HG03565 (cell line): ENCODE measurements around the gene ARHGAP27.

Experiments used
- ATAC-seq: cut with Tn5 transposase; IDR thresholded peaks from one replicate; pipeline ENCODE4 v1.9.1; 2021; ENCODE audit warnings: mild to moderate bottlenecking, moderate library complexity; ENCODE audit not compliant: unreplicated experiment

ARHGAP27 gene

GRCh38 chr17:45386178-45386577 is 46.5 kb downstream of the ARHGAP27 start:
- no peak for ATAC-seq

GRCh38 chr17:45385331-45385997 is 47.2 kb downstream of the ARHGAP27 start:
- ATAC-seq, result no peak

GRCh38 chr17:45384789-45385262 is 47.8 kb downstream of the ARHGAP27 start:
- ATAC-seq, result no peak

- no peak for ATAC-seq
Measured at GRCh38 chr17:45384047-45384788, 48.5 kb downstream of the ARHGAP27 start.

- ATAC-seq, result no peak
Measured at GRCh38 chr17:45383003-45383402, 49.7 kb downstream of the ARHGAP27 start.

GRCh38 chr17:45382226-45382625 is 50.4 kb downstream of the ARHGAP27 start:
- no peak for ATAC-seq

- ATAC-seq, result no peak
Measured at GRCh38 chr17:45380991-45381390, 51.7 kb downstream of the ARHGAP27 start.

GRCh38 chr17:45380046-45380765 is 52.5 kb downstream of the ARHGAP27 start:
- ATAC-seq, result no peak

GRCh38 chr17:45377401-45377800 is 55.3 kb downstream of the ARHGAP27 start:
- ATAC-seq, result no peak

- no peak for ATAC-seq
Measured at GRCh38 chr17:45376171-45377005, 56.3 kb downstream of the ARHGAP27 start.

- ATAC-seq, result no peak
Measured at GRCh38 chr17:45374501-45374900, 58.2 kb downstream of the ARHGAP27 start.

GRCh38 chr17:45372325-45372869 is 60.3 kb downstream of the ARHGAP27 start:
- no peak for ATAC-seq

GRCh38 chr17:45371414-45372324 is 61.0 kb downstream of the ARHGAP27 start:
- no peak for ATAC-seq

GRCh38 chr17:45370949-45371413 is 61.7 kb downstream of the ARHGAP27 start:
- ATAC-seq, result no peak

GRCh38 chr17:45369421-45369820 is 63.2 kb downstream of the ARHGAP27 start:
- no peak for ATAC-seq

GRCh38 chr17:45368651-45369050 is 64.0 kb downstream of the ARHGAP27 start:
- no peak for ATAC-seq

GRCh38 chr17:45367216-45367615 is 65.5 kb downstream of the ARHGAP27 start:
- no peak for ATAC-seq

- no peak for ATAC-seq
Measured at GRCh38 chr17:45366691-45367090, 66.0 kb downstream of the ARHGAP27 start.

- ATAC-seq, result no peak
Measured at GRCh38 chr17:45366049-45366448, 66.6 kb downstream of the ARHGAP27 start.
